Loucy (cell line): ENCODE results near the gene DLGAP1.

Experiments used
- H2AFZ ChIP-seq: fragments of 200-600 bp; sonication (generic); 2 replicates; pipeline ENCODE4 v1.6.0; 2016; ENCODE audit warnings: antibody characterized with exemption, mild to moderate bottlenecking, low read length, moderate library complexity
- H3F3A ChIP-seq: fragments of 200-600 bp; 2 replicates; pipeline ENCODE4 v1.6.0; 2016; ENCODE audit warnings: antibody characterized with exemption, low read depth, mild to moderate bottlenecking
- H3K27me3 ChIP-seq: fragments of 200-600 bp; sonication (generic); 2 replicates; pipeline ENCODE4 v1.6.1; 2014; ENCODE audit warnings: low read length, mild to moderate bottlenecking; ENCODE audit not compliant: insufficient read depth, poor library complexity, severe bottlenecking
- H3K36me3 ChIP-seq: fragments of 200-600 bp; sonication (generic); 2 replicates; pipeline ENCODE4 v1.6.1; 2016; ENCODE audit warnings: low read length; ENCODE audit not compliant: insufficient read depth
- H3K4me1 ChIP-seq: fragments of 200-600 bp; sonication (generic); 2 replicates; pipeline ENCODE4 v1.5.1; 2014; ENCODE audit warnings: low read length, mild to moderate bottlenecking; ENCODE audit not compliant: insufficient read depth, poor library complexity, severe bottlenecking
- H3K4me2 ChIP-seq: fragments of 200-600 bp; sonication (generic); 2 replicates; pipeline ENCODE4 v1.6.0; 2014; ENCODE audit warnings: antibody characterized with exemption, low read length, low read depth, mild to moderate bottlenecking; ENCODE audit not compliant: poor library complexity, severe bottlenecking
- H3K4me3 ChIP-seq: fragments of 200-600 bp; sonication (generic); 2 replicates; pipeline ENCODE4 v1.5.1; 2014; ENCODE audit warnings: low read length, mild to moderate bottlenecking, mixed read lengths; ENCODE audit not compliant: poor library complexity, severe bottlenecking
- H3K79me2 ChIP-seq: fragments of 200-600 bp; sonication (generic); 2 replicates; pipeline ENCODE4 v1.6.1; 2014; ENCODE audit warnings: low read length; ENCODE audit not compliant: insufficient read depth
- H3K9ac ChIP-seq: fragments of 200-600 bp; sonication (generic); 2 replicates; pipeline ENCODE4 v1.6.0; 2014; ENCODE audit warnings: mild to moderate bottlenecking, low read depth, low read length, moderate library complexity; ENCODE audit not compliant: poor library complexity, severe bottlenecking
- H3K9me2 ChIP-seq: fragments of 200-600 bp; sonication (generic); replicated peaks from 2 replicates; pipeline ENCODE4 v1.6.1; 2016; ENCODE audit warnings: low read depth, low read length, mixed read lengths
- H3K9me3 ChIP-seq: fragments of 200-600 bp; sonication (generic); 2 replicates; pipeline ENCODE4 v1.6.1; 2014; ENCODE audit warnings: mild to moderate bottlenecking, antibody characterized with exemption, low read length, low read depth; ENCODE audit not compliant: insufficient read depth
- H4K20me1 ChIP-seq: fragments of 200-600 bp; sonication (generic); 2 replicates; pipeline ENCODE4 v1.6.0; 2014; ENCODE audit warnings: antibody characterized with exemption, low read length, mild to moderate bottlenecking; ENCODE audit not compliant: insufficient read depth, poor library complexity, severe bottlenecking
- CTCF ChIP-seq: fragments of 200-600 bp; sonication (generic); conservative IDR thresholded peaks from 2 replicates; pipeline ENCODE4 v1.5.1; 2014; ENCODE audit warnings: mild to moderate bottlenecking, antibody characterized with exemption, low read length
- EZH2phosphoT487 ChIP-seq: fragments of 200-600 bp; IDR thresholded peaks from 2 replicates; pipeline ENCODE4 v1.6.1; 2018; ENCODE audit warnings: antibody characterized with exemption, mild to moderate bottlenecking, moderate library complexity, borderline replicate concordance

Gene DLGAP1

GRCh38 chr18:3907955-3908354, 547.2 kb downstream of the DLGAP1 start:
- no peaks in the 10 kb centered on the region for H4K20me1 ChIP-seq
- TF ChIP-seq EZH2phosphoT487, result no peak
- TF ChIP-seq CTCF, result no peak

GRCh38 chr18:3906116-3906750, 548.9 kb downstream of the DLGAP1 start:
- Histone ChIP-seq H3K36me3 (no peaks in the 10 kb centered on the region), H3F3A (no peaks in the 10 kb centered on the region), H3K27me3 (no peaks in the 10 kb centered on the region), H3K4me2 (no peak overlapping the region), H3K9me2 (no peaks in the 10 kb centered on the region), H3K79me2 (no peaks in the 10 kb centered on the region), H3K4me3 (no peak overlapping the region), H3K4me1 (no peaks in the 10 kb centered on the region), H3K9ac (no peak overlapping the region), H4K20me1 (no peaks in the 10 kb centered on the region), H3K9me3 (no peaks in the 10 kb centered on the region), H2AFZ (no peak overlapping the region)
- no peak for TF ChIP-seq CTCF
- TF ChIP-seq EZH2phosphoT487, result no peak

More at GRCh38 chr18:3907955-3908354, 547.2 kb downstream of the DLGAP1 start:
- H3K9me3 ChIP-seq, result no peaks in the 10 kb centered on the region
- H3K9ac ChIP-seq, result no peak overlapping the region
- H3K27me3 ChIP-seq, result no peaks in the 10 kb centered on the region
- H3K79me2 ChIP-seq, result no peaks in the 10 kb centered on the region
- H3K4me1 ChIP-seq, result no peaks in the 10 kb centered on the region
- H3K4me2 ChIP-seq, result no peak overlapping the region
- H3K9me2 ChIP-seq, result no peaks in the 10 kb centered on the region
- H2AFZ ChIP-seq, result no peak overlapping the region
- no peak overlapping the region for H3K4me3 ChIP-seq
- H3K36me3 ChIP-seq, result no peaks in the 10 kb centered on the region
- H3F3A ChIP-seq, result no peaks in the 10 kb centered on the region

GRCh38 chr18:3903337-3903736, 551.8 kb downstream of the DLGAP1 start:
- no peak overlapping the region for H2AFZ ChIP-seq
- TF ChIP-seq EZH2phosphoT487 (no peak), CTCF (no peak)
- no peak overlapping the region for H3K4me2 ChIP-seq

More at GRCh38 chr18:3903337-3903736, 551.8 kb downstream of the DLGAP1 start:
- Histone ChIP-seq H3K9me3 (no peaks in the 10 kb centered on the region), H3K4me3 (no peak overlapping the region), H3K4me1 (no peaks in the 10 kb centered on the region), H3K9ac (no peak overlapping the region), H3K27me3 (no peaks in the 10 kb centered on the region), H3K79me2 (no peaks in the 10 kb centered on the region), H4K20me1 (no peaks in the 10 kb centered on the region), H3K9me2 (no peaks in the 10 kb centered on the region), H3K36me3 (no peaks in the 10 kb centered on the region), H3F3A (no peaks in the 10 kb centered on the region)
